H54 (cell line): ENCODE measurements around the gene PMAIP1.

ENCODE experiments used
- DNase-seq: peaks from one replicate; pipeline ENCODE4 v3.0.0; 2011; ENCODE audit warnings: low spot score, mixed read lengths; ENCODE audit not compliant: insufficient read length
- FAIRE-seq: peaks from 3 replicates; lab custom pipeline; 2011; peaks lifted over from hg19 to GRCh38; lab: Jason Lieb, UNC
- POLR2A ChIP-seq: IDR thresholded peaks from 2 replicates; pipeline ENCODE4 v1.6.1; 2011; ENCODE audit warnings: low read depth, mild to moderate bottlenecking, low read length

Gene PMAIP1

DNA sequence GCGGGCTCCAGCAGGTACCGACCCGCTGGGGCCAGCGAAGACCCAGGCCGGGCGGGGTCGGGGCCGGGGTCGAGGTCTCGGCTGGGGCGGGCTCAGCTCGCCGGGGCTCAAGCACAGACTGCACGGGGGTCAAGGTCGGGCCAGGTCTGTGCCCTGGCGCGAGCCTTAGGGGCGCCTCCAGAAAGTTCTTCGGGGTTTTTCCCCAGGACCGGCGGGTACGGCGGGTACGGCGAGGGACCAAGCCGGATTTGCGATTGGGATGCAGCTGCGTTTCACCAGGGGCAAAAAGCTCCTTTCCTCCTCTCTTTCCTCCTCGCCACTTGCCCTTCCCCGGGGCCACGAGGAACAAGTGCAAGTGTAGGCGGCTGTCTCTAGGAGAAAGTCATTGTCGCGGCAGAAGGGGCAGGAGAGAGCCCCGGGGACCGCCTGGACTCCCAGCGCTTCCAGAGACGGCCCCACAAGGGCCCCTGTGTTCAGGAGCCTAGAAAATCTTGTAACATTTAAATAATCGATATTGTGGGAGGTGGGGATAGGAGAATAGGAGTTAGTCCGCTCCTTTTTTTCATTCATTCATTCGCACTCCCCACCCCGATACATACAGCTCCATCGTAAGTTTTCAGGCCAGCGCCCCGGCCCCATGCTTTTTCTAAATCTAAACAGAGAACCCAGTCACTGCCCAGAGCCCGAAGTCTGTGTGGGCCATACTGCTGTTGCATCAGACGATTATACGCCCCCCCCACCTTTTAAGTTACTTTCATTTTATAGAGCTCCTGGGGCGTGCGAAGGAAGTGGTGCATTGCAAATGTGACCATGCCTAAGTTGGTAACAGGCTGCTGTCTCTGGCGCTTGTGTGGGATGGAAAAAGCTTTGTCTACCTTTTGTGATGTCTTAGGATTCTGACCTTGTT, 679 bp downstream of the PMAIP1 start:
- DNase-seq (no peak), FAIRE-seq (no peak)
- TF ChIP-seq POLR2A = no peak

DNA sequence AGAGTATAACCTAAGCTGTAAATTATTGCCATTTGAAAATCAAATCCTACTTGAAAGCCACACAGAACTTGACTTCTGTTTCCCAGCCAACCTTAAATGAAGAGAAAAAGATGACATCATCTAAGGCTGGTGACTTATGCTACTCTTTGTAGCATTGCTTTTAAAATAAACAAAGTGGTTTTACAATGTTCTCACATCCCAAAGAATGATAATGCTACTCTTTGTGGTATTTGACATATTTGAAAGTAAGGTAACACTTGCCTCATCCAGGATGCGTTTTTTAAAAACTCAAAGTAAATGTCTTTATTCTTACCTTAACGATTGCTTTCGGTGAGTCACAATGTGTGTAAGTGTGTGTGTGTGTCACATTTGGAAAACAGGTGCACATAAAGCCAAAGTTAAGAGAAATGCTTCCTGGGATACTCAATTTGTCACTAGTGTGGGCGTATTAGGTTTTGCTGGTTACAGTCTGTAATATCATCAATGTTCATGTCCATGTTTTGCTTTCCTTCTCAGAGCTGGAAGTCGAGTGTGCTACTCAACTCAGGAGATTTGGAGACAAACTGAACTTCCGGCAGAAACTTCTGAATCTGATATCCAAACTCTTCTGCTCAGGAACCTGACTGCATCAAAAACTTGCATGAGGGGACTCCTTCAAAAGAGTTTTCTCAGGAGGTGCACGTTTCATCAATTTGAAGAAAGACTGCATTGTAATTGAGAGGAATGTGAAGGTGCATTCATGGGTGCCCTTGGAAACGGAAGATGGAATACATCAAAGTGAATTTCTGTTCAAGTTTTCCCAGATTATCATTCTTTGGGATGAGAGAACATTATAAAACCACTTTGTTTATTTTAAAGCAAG, 2.6 kb downstream of the PMAIP1 start:
- no peak for TF ChIP-seq POLR2A
- DNase-seq (no peak), FAIRE-seq (no peak)

DNA sequence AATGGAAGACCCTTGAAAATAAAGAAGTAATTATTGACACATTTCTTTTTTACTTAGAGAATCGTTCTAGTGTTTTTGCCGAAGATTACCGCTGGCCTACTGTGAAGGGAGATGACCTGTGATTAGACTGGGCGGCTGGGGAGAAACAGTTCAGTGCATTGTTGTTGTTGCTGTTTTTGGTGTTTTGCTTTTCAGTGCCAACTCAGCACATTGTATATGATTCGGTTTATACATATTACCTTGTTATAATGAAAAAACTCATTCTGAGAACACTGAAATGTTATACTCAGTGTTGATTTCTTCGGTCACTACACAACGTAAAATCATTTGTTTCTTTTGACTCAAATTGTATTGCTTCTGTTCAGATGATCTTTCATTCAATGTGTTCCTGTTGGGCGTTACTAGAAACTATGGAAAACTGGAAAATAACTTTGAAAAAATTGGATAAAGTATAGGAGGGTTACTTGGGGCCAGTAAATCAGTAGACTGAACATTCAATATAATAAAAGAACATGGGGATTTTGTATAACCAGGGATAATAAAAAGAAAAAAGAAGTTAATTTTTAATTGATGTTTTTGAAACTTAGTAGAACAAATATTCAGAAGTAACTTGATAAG, 3.3 kb downstream of the PMAIP1 start:
- DNase-seq = no peak
- no peak for TF ChIP-seq POLR2A
- FAIRE-seq = no peak

GRCh38 chr18:59904011-59904601, 4.3 kb downstream of the PMAIP1 start:
- FAIRE-seq (no peak), DNase-seq (no peak)
- TF ChIP-seq POLR2A = no peak

GRCh38 chr18:59905686-59906091, 5.9 kb downstream of the PMAIP1 start:
- TF ChIP-seq POLR2A = no peak
- DNase-seq (no peak), FAIRE-seq (no peak)

DNA sequence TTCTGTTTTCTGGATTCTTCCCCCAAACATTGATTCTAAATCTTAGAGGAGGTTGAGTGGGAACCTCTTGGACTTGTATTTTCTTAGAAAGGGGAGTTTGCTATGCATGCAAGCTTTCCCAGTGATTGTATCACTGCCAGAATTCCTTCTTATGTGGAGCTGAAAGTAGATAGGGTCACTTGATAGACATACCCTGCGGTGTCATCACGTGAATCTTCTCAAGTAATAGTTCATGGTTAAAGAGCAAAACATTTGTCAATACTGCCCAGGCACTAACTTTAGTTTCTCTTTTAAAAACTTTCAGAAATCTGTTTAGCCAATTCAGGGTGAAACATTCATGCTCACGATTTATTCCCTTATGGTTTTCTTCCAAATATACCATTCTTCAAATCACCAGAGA, 6.4 kb downstream of the PMAIP1 start:
- FAIRE-seq = no peak
- no peak for DNase-seq
- TF ChIP-seq POLR2A = no peak

GRCh38 chr18:59907172-59907571, 7.4 kb downstream of the PMAIP1 start:
- DNase-seq (no peak), FAIRE-seq (no peak)
- no peak for TF ChIP-seq POLR2A

DNA sequence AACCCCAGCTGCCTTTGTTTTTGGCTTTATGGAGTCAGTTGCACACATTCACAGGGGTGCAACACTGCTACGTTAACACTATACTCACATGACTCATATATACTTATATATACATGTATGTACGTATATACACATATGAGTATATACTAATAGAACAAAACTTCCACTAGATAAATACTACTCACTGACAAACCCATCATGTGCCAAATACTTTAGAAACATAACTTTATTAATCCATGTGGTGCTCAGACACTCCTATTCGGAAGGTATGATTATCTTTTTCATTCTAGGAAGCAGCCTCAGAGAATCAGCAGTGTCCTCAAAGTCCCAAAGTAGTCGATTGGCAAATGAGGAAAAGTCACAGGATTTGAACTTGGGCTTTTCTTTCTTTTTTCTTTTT, 7.9 kb downstream of the PMAIP1 start:
- TF ChIP-seq POLR2A = no peak
- FAIRE-seq (no peak), DNase-seq (no peak)

- TF ChIP-seq POLR2A = no peak
- DNase-seq (no peak), FAIRE-seq (no peak)
Measured at GRCh38 chr18:59908799-59909198, 9.0 kb downstream of the PMAIP1 start.

GRCh38 chr18:59909289-59910036, 9.7 kb downstream of the PMAIP1 start:
- DNase-seq = no peak
- no peak for FAIRE-seq
- TF ChIP-seq POLR2A = no peak

DNA sequence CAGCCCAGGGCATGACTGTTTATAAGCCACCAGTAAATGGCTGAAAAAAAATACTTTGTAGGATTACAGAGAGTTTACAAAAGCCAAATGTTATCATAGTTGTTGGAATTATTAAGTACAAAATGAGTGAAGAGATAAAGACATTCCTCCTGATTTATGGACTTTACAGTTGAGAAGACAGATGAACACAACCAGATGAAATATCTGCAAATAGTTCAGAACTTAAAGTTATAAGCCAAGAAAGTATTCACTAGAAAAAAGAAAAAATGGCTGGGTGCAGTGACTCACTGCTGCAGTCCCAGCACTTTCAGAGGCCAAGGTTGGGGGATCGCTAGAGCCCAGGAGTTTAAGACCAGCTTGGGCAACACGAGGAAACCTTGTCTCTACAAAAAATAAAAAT, 11.2 kb downstream of the PMAIP1 start:
- no peak for TF ChIP-seq POLR2A
- no peak for FAIRE-seq

GRCh38 chr18:59911600-59911999, 11.8 kb downstream of the PMAIP1 start:
- no peak for DNase-seq
- no peak for FAIRE-seq

More for the DNA sequence above, 11.2 kb downstream of the PMAIP1 start:
- no peak for DNase-seq

More at GRCh38 chr18:59911600-59911999, 11.8 kb downstream of the PMAIP1 start:
- TF ChIP-seq POLR2A = no peak
